HFFc6 (cell line): ENCODE results near the gene PGM5. TPM values are rescaled to one million over a fixed set of nuclear protein-coding genes. Genes with fewer than 3 reads are reported as not detected.

Experiments
- DNase-seq: peaks from one replicate; pipeline ENCODE4 v3.0.0-alpha.2; 2018
- H3K27ac Mint-ChIP-seq: 2 replicates; pipeline ENCODE4 v1.8.0; 2020; ENCODE audit warnings: mild to moderate bottlenecking, mixed read lengths
- H3K27me3 Mint-ChIP-seq: 2 replicates; pipeline ENCODE4 v1.8.0; 2021; ENCODE audit warnings: mild to moderate bottlenecking, moderate library complexity, mixed read lengths; ENCODE audit not compliant: insufficient read depth
- H3K36me3 Mint-ChIP-seq: 2 replicates; pipeline ENCODE4 v1.8.0; 2021; ENCODE audit warnings: low read depth, mixed read lengths
- H3K4me1 Mint-ChIP-seq: 2 replicates; pipeline ENCODE4 v1.8.0; 2020; ENCODE audit warnings: low read depth, mixed read lengths
- H3K4me3 Mint-ChIP-seq: 2 replicates; pipeline ENCODE4 v1.8.0; 2020; ENCODE audit warnings: mild to moderate bottlenecking, moderate library complexity, mixed read lengths
- H3K9me3 Mint-ChIP-seq: 2 replicates; pipeline ENCODE4 v1.8.0; 2020; ENCODE audit warnings: mild to moderate bottlenecking, mixed read lengths
- CTCF ChIP-seq: fragments of 200-600 bp; sonication (generic); IDR thresholded peaks from 2 replicates; pipeline ENCODE4 v1.5.0; 2021; ENCODE audit warnings: antibody characterized with exemption, mild to moderate bottlenecking
- total RNA-seq, 6 experiments: library from RNA; stranded (reverse); fragmentation: NEBNext Ultra II Directional; extraction: Animal tissue kit (Norgen Biotek cat#: 25700); gene quantifications; 2 replicates in 1 of 6; 3 replicates in 5 of 6; pipeline ENCODE4 v1.2.3, GENCODE V29; 2021

The PGM5 gene
- total RNA-seq, 6 experiments from 2014 or later: 0.24 to 0.85 (median 0.35) TPM; not detected in 1

- no peaks in the 10 kb centered on the region for H3K4me1 Mint-ChIP-seq
- TF ChIP-seq CTCF: no peak
- no peaks in the 10 kb centered on the region for H3K36me3 Mint-ChIP-seq
- no peak overlapping the region for H3K27ac Mint-ChIP-seq
- no peak overlapping the region for H3K4me3 Mint-ChIP-seq
- H3K9me3 Mint-ChIP-seq: no peaks in the 10 kb centered on the region
- peaks cover 5% of the 10 kb centered on the region for H3K27me3 Mint-ChIP-seq
- DNase-seq: no peak
Measured at GRCh38 chr9:68492806-68493205, 136.4 kb downstream of the PGM5 start.

- Mint-ChIP-seq H3K9me3 (no peaks in the 10 kb centered on the region), H3K4me3 (no peak overlapping the region), H3K27me3 (peaks cover 6% of the 10 kb centered on the region), H3K27ac (no peak overlapping the region), H3K36me3 (no peaks in the 10 kb centered on the region), H3K4me1 (no peaks in the 10 kb centered on the region)
- DNase-seq: no peak
- no peak for TF ChIP-seq CTCF
Measured at GRCh38 chr9:68493541-68493940, 137.1 kb downstream of the PGM5 start.

GRCh38 chr9:68493958-68494577, 137.7 kb downstream of the PGM5 start:
- H3K27ac Mint-ChIP-seq: no peak overlapping the region
- no peak for DNase-seq
- H3K36me3 Mint-ChIP-seq: no peaks in the 10 kb centered on the region
- peaks cover 5% of the 10 kb centered on the region; the same call in 1 of the 2 replicates for H3K9me3 Mint-ChIP-seq
- H3K4me3 Mint-ChIP-seq: no peak overlapping the region
- no peaks in the 10 kb centered on the region for H3K4me1 Mint-ChIP-seq
- peaks cover 6% of the 10 kb centered on the region for H3K27me3 Mint-ChIP-seq
- no peak for TF ChIP-seq CTCF

GRCh38 chr9:68495247-68495646, 138.8 kb downstream of the PGM5 start:
- H3K27me3 Mint-ChIP-seq: peaks cover 6% of the 10 kb centered on the region

GRCh38 chr9:68496356-68496755, 139.9 kb downstream of the PGM5 start:
- TF ChIP-seq CTCF: no peak
- H3K4me1 Mint-ChIP-seq: peaks cover 15% of the 10 kb centered on the region; the same call in 1 of the 2 replicates
- H3K36me3 Mint-ChIP-seq: no peaks in the 10 kb centered on the region
- no peak for DNase-seq
- no peak overlapping the region for H3K4me3 Mint-ChIP-seq
- no peak overlapping the region for H3K27ac Mint-ChIP-seq
- H3K27me3 Mint-ChIP-seq: peaks cover 6% of the 10 kb centered on the region
- peaks cover 7% of the 10 kb centered on the region for H3K9me3 Mint-ChIP-seq

More at GRCh38 chr9:68495247-68495646, 138.8 kb downstream of the PGM5 start:
- peaks cover 4% of the 10 kb centered on the region; the same call in 1 of the 2 replicates for H3K4me1 Mint-ChIP-seq
- DNase-seq: no peak
- H3K9me3 Mint-ChIP-seq: peaks cover 7% of the 10 kb centered on the region
- TF ChIP-seq CTCF: no peak
- no peaks in the 10 kb centered on the region for H3K36me3 Mint-ChIP-seq
- H3K27ac Mint-ChIP-seq: no peak overlapping the region
- H3K4me3 Mint-ChIP-seq: no peak overlapping the region
